A673 (cell line): ENCODE data around the gene ADH1B.

ENCODE experiments used
- EZH2 ChIP-seq: fragments of 200-600 bp; sonication (generic); IDR thresholded peaks from 2 replicates; pipeline ENCODE4 v1.6.1; 2017; ENCODE audit warnings: borderline replicate concordance, low read depth, mild to moderate bottlenecking, mixed read lengths, antibody characterized with exemption, low read length; ENCODE audit not compliant: poor library complexity, severe bottlenecking
- TF ChIP-seq, protein P1 (sequence below): fragments of 300-800, 200-600 bp; sonication (generic); conservative IDR thresholded peaks from 2 replicates; pipeline ENCODE4 v1.5.1; 2017; ENCODE audit warnings: low read depth, mild to moderate bottlenecking, antibody characterized with exemption, low read length, moderate library complexity, mixed read lengths

DNA sequence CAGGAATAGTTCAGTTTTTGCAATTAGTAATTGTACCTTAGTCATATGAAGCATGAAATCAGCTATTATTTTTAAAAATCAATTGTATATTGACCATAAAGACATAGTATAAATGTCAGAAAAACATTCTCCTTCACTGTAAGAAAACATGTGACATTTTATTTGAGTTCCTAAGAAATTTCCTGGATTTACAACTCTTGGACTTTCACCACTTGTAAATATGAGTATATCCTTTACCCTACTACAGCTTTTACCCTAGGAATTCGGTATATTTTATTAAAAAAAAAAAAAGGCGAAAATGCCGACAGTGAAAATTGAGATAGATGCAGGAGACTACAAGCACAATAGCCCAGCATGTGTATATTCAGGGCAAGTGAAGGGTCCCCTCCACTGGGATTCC is 45.3 kb downstream of the ADH1B start:
- TF ChIP-seq, protein P1, sequence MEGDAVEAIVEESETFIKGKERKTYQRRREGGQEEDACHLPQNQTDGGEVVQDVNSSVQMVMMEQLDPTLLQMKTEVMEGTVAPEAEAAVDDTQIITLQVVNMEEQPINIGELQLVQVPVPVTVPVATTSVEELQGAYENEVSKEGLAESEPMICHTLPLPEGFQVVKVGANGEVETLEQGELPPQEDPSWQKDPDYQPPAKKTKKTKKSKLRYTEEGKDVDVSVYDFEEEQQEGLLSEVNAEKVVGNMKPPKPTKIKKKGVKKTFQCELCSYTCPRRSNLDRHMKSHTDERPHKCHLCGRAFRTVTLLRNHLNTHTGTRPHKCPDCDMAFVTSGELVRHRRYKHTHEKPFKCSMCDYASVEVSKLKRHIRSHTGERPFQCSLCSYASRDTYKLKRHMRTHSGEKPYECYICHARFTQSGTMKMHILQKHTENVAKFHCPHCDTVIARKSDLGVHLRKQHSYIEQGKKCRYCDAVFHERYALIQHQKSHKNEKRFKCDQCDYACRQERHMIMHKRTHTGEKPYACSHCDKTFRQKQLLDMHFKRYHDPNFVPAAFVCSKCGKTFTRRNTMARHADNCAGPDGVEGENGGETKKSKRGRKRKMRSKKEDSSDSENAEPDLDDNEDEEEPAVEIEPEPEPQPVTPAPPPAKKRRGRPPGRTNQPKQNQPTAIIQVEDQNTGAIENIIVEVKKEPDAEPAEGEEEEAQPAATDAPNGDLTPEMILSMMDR, result no peak
- no peak for TF ChIP-seq EZH2
